GM18951 (cell line): Measurements from ENCODE around the gene IDH3G.

Source experiments
- POLR2A ChIP-seq: IDR thresholded peaks from 4 replicates; pipeline ENCODE4 v1.6.1; 2011; ENCODE audit warnings: mild to moderate bottlenecking; ENCODE audit not compliant: insufficient read length, insufficient read depth; ENCODE audit errors: extremely low read depth
- in situ Hi-C: fragments of 300-500 bp; cut with MboI; formaldehyde crosslinking; loops from one replicate; pipeline ENCODE4 v1.12.0; 2022; ENCODE audit warnings: low sequenced_read_pairs, mixed read lengths, inconsistent platforms; ENCODE audit not compliant: unreplicated experiment

The IDH3G gene

GRCh38 chrX:153804621-153805020, 10.4 kb upstream of the IDH3G start:
- in situ Hi-C loops: no loop called here
- TF ChIP-seq POLR2A: no peak

- in situ Hi-C loops: no loop called here
- no peak for TF ChIP-seq POLR2A
Observed at GRCh38 chrX:153804100-153804595, 10.0 kb upstream of the IDH3G start.

GRCh38 chrX:153803211-153804099, 9.3 kb upstream of the IDH3G start:
- no peak for TF ChIP-seq POLR2A
- in situ Hi-C loops: no loop called here

GRCh38 chrX:153802513-153803045, 8.4 kb upstream of the IDH3G start:
- in situ Hi-C loops: no loop called here
- TF ChIP-seq POLR2A: no peak

DNA sequence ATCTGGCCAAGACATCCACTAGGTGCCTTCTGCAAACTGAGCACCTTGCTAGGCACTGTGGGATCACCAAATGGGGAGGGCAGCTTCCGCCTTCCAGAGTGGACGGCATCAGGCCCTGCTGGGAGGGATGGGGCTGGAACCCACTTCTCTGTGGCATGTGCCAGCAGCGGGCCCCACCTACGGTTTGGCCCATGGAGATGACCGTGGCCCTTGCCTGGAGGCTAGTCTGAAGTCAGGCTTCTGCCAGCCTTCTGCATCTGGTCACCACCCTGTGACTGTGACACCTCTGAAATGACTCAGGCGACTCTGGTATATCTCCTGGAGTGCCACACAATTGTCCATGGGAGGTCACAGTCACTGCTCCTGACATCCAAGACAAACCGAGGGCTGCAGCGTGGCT, 7.5 kb upstream of the IDH3G start:
- TF ChIP-seq POLR2A: no peak
- in situ Hi-C loops: no loop called here

GRCh38 chrX:153800746-153801145, 6.6 kb upstream of the IDH3G start:
- no peak for TF ChIP-seq POLR2A
- in situ Hi-C loops: no loop called here

- no peak for TF ChIP-seq POLR2A
- in situ Hi-C loops: no loop called here
Observed at GRCh38 chrX:153800177-153800722, 6.1 kb upstream of the IDH3G start.

DNA sequence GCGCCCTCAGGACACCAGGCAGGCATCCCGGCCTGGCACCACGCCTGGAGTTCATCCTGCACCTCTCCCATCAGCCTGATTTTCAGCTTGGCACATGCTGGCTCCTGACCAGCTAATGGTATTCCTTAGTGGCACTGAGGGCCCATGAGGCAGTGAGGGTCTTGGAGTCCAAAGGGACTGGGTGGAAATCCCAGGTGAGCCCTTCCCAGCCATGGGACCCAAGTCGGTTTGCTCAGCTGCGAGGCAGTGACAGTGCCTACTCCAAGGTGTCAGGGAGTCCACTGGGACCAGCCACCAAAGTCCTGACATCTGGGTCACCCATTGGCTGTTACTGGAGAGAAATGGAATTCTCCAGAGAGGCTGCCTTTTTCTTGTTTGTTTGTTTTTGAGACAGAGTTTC, 5.2 kb upstream of the IDH3G start:
- in situ Hi-C loops: no loop called here

GRCh38 chrX:153797415-153798015, 3.3 kb upstream of the IDH3G start:
- no peak for TF ChIP-seq POLR2A
- in situ Hi-C loops: no loop called here

More for the DNA sequence above, 5.2 kb upstream of the IDH3G start:
- TF ChIP-seq POLR2A: no peak

GRCh38 chrX:153794897-153795816, 982 bp upstream of the IDH3G start:
- in situ Hi-C loops: no loop called here
- TF ChIP-seq POLR2A: no peak

DNA sequence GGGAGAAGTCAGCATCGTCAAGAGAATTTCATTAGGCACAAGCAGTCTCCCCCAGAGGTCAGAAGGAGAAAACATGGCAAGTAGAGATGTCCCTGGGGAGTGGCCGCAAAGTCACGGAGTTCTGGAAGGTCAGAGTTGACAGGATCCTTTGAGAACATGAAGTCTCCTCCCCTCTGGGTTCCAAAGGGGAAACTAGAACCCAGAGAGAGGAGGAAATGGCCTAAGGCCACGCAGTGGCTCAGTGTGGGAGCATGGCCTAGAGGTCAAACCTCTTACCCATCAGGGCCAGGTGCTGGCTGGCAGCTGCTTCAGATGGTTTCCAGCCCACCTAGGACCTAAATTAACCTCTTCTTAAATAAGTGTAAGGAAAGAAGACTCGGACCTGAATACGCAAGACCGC, 884 bp downstream of the IDH3G start:
- in situ Hi-C loops: no loop called here
- TF ChIP-seq POLR2A: no peak

- TF ChIP-seq POLR2A: no peak
- in situ Hi-C loops: no loop called here
Observed at GRCh38 chrX:153792368-153792767, 1.8 kb downstream of the IDH3G start.
